GM19023 (cell line): ENCODE measurements around the gene COL15A1.
"Not testable (repeated sequence)": the region's sequence is repeated elsewhere in the genome, so short reads cannot be mapped to it uniquely, and the experiment has no call there.

Experiments
- ATAC-seq: cut with Tn5 transposase; IDR thresholded peaks from one replicate; pipeline ENCODE4 v1.9.1; 2021; ENCODE audit warnings: mild to moderate bottlenecking, moderate library complexity; ENCODE audit not compliant: unreplicated experiment

COL15A1 gene

DNA sequence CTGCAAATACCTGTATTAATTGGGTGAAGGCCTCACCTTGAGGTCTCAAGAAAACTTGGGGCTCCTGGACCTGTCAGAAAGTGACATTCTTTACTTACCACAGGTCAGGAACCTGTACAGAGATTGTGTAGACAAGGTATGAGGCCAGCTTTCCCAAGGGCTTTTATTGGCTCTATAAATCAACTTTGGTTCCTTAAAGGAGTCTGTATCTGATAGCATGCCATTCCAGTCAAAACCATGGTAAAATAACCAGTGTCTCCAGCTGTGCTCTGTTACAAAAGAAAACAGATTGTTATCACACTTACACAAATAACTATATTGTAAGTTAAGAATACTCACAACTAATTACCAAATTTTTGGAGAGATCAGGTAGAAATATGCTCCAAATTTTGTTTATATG is 64.5 kb downstream of the COL15A1 start:
- ATAC-seq = no peak

DNA sequence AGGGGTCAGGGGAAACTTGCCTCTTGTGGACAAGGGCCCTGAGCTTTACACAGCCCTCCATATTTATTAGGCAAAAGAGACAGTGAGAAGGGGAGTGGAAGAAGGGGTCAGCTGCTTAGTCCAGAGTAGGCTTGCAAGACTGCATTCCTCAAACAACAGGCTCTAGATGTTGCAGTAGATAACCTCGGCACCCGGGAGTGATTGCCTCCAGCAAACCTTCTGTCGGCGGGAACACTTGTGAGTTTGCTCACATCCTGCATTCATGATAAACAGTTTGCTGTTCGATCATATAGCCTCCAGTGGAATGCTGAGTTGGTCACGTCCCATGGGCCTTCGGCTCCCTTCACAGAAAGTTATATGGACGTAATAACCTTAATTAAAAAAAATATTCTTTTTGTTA is 66.7 kb downstream of the COL15A1 start:
- not testable (repeated sequence) for ATAC-seq

DNA sequence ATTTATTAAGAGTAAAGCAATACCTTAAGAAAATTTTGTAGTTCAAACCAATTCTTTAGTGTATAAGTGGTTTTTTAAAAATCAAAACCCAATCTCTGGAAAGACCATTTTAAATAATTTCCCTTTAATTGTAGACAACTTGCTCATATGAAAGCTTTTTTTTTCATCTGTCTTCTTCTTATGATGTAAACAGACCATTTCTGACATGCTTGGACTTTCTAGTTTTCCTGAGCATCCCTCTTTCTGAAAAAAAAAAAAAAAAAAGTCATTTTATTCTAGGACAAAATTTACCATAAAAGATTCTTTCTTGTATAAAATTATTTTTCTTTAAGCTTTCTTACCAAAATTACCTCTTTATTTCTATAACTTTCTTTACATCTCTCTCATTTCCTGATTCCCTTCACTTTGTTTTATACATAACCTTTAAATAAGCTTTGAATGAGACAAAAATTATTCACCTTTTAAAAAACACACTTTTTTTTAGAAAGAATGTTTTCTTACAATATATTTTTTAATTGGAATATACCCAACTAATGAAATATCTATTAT is 67.5 kb downstream of the COL15A1 start:
- ATAC-seq = no peak

DNA sequence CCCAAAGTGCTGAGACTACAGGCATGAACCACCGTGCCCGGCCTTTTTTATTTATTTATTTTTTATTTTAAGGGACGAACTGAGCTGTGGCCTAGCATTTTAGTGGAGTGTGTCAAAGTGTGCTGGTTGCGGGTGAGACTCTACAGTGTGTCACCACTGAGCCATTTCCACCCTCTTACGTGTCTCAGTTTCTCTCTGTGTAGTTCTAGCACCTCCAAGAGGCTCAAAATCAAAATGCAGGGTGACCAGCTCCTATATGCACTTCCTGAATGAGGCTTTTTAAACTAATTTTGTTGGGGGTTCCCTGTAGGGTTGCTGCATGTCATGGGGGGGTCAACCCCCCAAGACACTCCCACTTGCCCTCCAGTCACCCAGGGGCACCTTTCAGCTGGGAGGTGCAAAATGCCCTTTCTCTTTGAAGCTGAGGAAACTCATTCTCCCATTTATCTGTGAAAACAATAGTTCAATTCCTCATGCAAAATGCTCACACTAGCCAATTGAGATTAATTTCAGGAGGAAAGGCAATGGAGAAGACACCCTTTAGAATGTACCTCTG is 69.3 kb downstream of the COL15A1 start:
- ATAC-seq = no peak

DNA sequence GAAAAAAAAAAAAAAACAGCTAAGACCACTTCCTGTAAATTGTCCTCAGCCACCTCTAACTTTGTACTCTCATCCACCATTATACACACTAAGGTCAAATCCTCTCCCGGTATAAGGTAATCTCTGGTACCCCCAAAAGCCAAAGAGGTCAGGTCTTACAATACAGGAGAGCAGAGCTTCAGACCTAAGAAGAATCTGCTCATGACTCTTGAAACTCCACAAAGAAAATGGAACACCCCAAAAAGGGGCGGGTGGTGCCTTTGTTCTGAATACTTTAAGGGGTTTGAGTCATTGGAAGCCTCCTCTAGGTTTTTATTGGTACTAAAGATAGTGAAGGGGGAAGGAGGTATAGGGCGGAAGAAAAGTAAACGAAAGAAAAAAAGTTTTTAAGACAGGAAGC is 69.8 kb downstream of the COL15A1 start:
- ATAC-seq = no peak

DNA sequence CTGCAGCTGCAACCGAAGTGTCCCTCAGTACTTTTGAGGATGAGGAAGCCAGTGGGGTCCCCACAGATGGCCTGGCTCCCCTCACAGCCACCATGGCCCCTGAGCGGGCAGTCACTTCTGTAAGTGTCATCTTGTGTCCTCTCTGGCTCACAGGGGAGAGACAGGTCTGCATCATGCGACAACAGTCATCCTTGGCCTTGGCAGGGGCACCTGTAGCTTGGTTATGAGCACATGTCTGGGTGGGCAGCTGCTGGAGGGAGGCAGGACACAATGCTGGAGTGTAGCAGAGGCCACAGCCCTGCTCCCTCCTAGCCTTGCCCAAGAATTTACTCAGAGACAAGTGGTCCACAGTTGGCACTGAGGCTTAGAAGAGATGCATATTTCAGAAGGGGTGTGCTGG is 71.7 kb downstream of the COL15A1 start:
- no peak for ATAC-seq

DNA sequence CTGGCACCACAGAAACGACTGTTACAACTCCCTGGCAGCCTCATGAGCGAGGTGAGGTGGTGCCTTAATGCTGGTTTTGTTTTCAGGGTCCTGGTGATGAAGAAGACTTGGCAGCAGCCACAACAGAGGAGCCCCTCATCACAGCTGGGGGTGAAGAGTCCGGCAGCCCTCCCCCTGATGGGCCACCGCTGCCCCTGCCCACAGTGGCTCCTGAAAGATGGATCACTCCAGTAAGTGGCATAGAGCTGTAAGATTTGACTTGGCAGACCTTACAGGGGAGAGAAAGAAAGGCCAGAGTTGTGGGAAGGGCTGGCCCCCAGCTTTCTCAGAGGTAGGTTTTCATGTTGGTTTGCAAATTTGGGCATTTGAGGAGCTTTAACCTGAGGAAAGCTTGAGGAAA is 72.2 kb downstream of the COL15A1 start:
- ATAC-seq = no peak

DNA sequence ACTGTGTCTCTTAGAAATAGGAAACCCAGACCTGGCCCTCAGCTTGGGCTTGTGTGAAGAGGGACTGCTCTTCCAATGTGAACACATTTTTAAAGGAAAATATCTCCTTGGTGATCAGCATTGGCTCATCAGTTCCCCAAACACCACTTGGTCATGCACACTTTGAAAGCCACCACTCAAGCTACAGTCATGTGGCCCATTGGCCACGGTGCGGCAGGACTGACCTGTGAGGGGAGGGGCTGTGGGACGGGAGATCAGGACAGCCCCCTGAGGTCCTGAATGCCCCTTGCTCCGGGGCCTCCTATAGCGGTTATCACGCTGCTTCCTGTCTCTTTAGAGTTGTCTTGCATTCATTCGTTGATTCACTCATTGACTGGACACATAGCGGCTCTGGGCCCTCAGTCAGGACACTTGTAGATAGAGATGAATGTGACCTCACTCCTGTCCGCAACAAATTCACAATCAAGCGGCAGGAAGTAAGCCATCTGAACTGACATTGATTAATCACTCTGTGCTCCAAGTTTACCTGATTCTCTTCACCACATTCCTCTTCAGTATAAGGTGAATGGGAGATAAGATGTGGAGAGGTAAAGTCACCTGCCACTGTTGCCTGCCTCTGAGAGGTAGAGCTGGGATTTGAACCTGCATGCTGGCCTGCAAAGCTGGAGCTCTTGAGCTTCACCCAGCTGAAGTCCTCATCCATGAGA is 73.1 kb downstream of the COL15A1 start:
- ATAC-seq = no peak

DNA sequence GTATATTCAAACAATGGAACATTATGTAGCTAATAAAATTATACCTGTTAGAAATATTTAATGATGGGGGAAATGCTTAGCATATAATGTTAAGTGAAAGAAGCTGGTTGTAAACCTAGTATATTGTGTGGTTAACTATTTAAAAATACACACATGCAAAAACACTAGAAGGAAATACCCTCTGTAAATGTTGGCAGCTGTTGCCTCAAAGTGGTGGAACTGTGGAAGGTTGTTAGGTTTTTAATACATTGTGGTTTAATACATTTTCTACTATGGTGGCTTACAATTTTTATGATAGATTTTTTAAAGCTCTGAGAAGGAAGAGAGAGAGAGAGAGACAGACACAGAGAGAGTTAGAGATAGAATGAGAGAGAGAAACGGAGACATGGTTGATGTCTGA is 74.9 kb downstream of the COL15A1 start:
- no peak for ATAC-seq

DNA sequence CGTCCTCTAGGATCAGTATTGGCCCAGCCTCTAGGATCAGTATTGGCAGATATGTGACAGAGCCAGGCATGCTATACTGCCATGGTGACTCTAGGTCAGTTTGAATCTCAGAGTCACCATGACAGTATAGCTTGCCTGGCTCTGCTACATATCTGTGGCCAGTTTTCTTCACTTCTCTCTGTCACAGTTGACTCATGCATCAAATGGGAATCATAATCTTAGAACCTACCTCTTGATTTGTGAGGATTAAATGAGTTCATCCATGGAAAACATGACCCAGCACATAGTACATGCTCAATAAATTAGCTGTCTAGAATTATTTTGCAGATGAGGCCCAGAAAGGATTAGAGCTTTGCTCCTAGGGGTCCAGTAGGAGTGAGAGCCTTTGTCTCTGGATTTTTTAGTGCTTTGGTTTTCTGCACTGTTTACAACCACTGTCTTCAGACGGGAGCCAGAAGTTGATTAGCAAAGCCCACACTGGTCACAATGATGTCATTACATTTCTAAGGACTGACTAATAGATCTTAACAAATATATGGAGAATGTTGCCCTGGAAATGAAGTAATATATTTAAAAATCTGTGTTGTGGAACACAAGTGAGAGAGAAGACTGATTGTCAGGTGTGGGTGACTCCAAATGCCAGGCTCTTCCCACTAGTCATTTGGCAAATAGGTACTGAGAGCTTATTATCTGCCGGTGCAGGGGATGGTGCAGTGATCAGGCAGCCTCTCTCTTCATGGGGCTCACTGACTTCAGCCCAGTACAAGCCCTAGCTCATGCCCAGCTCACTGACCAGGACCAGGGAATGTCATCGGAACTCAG is 76.0 kb downstream of the COL15A1 start:
- ATAC-seq = no peak

DNA sequence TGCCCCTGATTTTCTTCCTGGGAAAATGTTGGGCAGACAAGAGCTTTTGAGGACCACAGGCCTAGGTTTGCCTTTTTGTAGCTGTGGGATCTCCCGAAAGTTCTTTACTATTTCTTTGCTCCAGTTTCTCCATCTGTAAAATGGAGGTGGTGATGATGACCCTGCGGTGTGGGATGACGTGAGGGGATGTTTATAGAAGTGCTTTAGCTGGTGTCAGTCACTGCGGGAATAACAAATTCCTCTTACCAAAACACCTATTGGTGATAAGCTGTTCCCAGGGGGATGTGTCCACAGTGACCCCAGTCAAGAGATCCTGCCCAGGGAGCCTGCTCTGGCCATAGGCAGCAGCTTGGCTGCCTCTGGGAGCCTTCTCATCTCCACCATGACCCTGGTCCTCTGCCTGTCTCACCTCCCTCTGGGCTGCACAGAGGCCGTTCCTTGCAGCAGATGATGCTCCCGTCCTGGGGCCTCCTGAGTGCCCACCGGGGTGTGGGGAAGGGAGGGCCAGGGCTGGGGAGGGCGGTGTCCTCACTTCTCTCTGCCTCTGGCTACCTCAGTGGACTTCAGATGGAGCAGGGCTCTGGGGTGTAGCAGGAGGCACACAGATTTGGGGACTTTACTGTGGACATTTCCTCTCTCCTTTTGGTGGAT is 77.2 kb downstream of the COL15A1 start:
- no peak for ATAC-seq

DNA sequence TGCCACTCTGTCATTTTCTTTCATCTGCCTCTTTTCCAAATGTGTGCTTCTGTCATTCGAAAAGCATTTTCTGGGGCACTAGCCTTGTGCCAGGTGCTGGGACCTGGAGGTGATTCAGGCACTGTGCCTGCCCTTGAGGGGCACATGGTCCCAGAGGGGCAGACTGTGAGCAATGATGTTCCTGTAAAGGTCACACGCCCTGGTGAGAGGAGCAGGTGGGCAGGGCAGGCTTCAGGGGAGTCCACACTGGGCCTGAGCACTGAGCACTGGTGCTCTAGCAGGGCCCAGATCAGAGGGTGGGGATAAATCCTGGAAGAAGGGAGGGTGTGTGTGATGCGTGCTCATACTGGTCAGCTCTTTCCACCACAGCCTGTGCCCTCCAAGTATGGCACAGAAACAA is 77.8 kb downstream of the COL15A1 start:
- ATAC-seq = no peak

DNA sequence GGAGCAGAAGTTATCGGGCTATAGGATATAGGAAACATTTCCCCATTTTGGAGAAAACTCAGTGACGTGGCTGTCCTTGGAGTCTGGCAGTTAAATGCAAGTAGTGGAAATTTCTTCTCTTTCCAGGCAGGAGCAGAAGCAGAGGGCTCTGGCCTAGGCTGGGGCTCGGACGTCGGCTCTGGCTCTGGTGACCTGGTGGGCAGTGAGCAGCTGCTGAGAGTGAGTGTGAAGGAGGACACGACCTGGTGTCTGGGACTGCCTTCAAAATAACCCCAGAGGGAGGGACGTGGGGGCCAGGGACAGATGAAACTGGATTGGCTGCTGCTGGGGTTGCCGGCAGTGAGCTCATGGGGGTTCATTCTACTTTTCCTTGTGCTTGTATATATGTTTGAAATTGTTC is 79.5 kb downstream of the COL15A1 start:
- no peak for ATAC-seq

DNA sequence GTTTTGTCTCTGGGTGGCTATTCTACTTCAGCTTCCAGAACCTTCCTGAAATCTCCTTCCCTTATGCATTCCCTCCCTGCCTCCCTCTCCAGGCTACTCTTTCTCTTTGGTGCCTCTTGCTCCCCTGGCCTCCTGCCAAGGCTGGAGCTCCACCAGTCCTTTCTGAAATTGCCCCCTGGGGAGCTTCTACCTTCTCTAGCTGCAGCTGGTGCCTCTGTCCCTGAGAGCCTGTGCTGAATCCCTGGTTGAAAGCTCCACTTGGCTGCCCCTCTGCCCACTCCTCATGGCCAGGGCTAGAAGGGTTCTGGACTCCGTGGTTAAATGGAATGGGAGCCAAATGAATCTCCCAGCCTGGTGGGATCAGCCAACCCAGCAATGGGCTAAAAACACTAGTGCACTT is 80.1 kb downstream of the COL15A1 start:
- no peak for ATAC-seq

DNA sequence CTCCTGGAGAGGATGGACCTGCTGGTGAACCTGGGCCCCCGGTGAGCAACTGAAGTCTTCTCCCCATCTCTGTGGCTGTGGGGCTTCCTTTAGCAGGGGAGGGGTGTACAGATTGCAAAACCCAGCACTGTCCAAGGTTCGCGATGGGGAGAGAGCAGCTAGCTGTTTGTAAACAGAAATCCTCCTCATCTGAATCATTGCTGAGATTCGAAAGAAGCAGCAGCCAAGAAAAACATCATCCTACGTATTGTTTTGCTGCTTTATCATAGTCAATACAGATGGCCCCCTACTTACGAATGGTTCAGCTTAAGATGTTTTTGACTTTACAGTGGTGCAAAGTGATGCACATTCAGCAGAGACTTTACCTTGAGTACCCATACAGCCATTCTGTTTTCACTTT is 81.3 kb downstream of the COL15A1 start:
- no peak for ATAC-seq

DNA sequence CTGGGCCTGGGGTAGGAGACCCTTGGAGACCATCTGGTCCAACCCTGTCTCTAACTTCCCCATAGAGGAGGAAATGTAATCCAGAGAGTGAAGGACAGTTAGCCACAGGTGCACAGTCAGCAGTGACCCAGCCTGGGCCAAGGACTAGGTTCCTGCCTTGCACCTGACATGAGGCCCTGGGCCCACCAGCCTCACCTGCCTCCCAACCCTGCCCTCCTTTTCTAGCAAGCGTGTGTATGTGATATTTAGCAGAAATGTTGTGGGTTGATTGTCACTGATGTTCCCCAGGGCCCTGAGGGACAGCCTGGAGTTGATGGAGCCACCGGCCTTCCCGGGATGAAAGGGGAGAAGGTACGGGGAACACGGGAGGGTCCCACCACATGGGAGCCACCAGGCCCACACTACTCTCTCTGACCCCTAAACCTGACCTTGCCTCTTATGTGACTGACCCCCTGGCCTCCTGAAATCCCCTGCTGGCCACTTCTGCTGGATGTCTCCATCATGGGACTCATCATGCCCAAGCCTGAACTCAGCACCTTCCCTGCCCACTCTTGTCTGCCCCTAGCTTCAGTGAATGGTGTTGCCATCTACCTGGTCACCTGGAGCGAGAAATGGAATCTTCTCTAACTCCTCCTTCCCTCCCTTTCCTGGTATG is 82.0 kb downstream of the COL15A1 start:
- no peak for ATAC-seq

DNA sequence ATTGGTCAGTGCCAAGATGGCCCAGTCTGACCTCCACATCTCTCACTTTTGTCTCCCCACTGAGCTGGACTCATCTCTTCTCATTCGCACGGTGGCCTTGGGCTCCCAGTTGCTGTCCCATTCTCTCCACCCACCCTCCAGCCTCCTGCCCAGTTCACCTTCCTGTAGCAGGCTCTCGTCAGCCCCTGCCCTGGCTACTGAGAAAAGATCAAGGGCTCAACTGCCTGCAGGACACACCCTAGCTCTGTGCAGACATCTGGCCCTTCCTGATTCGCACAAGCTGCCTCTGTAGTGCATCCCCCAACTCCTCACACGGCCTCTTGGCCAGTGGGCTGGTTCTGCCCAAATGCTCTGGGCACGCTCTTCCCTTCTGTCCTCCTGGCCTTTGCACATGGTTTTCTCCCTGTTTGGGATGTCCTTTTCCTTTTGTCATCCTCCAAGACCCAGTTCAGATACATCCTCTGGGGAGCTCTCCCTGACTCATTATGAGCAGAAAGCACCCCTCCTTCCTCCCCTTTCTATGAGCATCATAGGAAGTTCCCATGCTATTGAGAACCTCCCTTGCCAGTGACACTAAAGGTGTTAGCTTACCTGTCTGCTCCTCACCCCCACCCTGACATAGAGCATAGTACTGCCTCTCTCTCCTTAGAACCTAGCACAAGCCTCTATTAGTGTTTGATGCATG is 82.7 kb downstream of the COL15A1 start:
- no peak for ATAC-seq

DNA sequence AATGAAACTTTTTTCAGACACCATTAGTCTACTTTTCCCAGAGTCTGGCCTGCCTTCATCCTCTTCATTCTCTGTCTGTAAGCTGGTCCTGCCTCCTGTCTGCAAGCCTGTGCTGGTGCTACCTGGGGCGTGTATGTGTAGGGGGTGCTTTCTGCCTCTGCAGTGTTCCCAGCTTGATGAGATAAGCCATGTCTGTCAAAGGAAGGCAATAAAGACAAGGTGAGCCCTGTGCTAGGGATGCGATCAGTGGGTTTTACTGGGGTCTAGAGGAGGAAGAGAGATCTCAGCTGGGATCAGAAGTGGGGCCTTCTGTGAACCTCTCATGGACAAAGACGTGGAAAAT is 83.2 kb downstream of the COL15A1 start:
- no peak for ATAC-seq

DNA sequence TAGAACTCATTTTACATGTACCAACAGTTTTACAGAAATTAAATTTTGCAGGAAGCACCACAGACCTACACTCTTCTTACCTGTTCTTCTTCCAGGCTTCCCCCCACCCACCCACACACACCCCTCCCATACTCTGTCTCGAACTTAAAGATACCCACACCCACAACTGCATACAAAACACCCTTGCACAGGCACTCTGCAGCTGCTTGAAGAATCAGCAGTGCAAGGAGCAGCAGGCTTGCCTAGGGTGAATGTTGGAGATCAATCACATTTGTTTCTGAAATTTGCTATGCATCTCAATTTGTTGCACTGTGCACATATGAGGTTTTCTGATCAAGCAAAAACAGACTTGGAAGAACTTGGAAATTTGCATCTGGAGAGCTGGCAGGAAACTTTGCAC is 83.7 kb downstream of the COL15A1 start:
- ATAC-seq = no peak

DNA sequence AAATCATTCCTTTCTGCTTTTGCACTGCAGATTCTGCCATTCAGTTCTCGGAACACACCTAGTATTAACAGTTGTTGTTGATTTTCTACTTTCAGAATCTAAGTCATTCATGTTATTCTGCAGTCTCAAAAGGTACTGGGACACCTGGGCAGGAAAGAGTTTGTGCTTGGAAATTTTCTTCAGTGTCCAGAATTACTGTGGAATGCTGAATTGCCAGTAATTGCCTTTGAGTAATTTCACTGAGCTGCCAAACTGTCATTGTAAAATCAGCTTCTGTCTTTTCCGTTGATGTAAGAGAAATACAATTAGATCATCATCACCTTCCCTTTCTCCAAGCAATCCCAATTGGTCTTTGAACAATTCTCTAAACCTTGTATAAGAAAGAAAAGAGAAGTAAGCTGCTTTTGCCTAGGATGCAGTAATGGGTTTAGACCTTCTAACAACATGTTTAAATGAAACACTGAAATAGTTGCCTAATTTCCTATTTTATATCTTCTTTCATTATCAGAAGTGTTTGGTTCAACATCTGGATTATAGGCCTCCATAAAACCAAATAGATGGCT is 85.5 kb downstream of the COL15A1 start:
- ATAC-seq = no peak
